ENCODE measurements around the gene NOB1. TPM values are rescaled to one million over a fixed set of nuclear protein-coding genes. Genes with fewer than 3 reads are reported as not detected.
A peak's percentile ranks its signal among the peaks of the same experiment; 100 is the strongest.

The NOB1 gene
- total and polyA plus RNA-seq, 9 of the 15 experiments (the other 6 are each of a cell fraction or from before 2014, with no cell fraction given): 42.4 to 148 (median 116) TPM

- TF ChIP-seq STAT6 (CRISPR knock-in tag; IDR thresholded peaks at IDR 0.05): no peak
- TF ChIP-seq FOXA1 (IDR thresholded peaks at IDR 0.05; ENCODE audit: borderline replicate concordance): no peak
- no peak for TF ChIP-seq ERF (CRISPR knock-in tag; IDR thresholded peaks at IDR 0.05)
- TF ChIP-seq ZNF507 (tag; conservative IDR thresholded peaks at IDR 0.05): no peak
- TF ChIP-seq CHCHD3 (CRISPR knock-in tag; IDR thresholded peaks at IDR 0.05): no peak
- TF ChIP-seq TFE3 (CRISPR knock-in tag; IDR thresholded peaks at IDR 0.05): no peak
- TF ChIP-seq RCOR1 (IDR thresholded peaks at IDR 0.05; ENCODE audit: borderline replicate concordance in 1 of 2, low read depth in 2 of 2, low read length in 2 of 2): no peak
- TF ChIP-seq ZBTB43 (CRISPR knock-in tag; IDR thresholded peaks at IDR 0.05): peak; percentile 68; the same call in 1 of the 2 replicates
- no peak for TF ChIP-seq POLR2B (IDR thresholded peaks at IDR 0.05; ENCODE audit: low read depth, partially characterized antibody)
- TF ChIP-seq TFAM (CRISPR knock-in tag; conservative IDR thresholded peaks at IDR 0.05): no peak
- TF ChIP-seq POLR2AphosphoS5 (IDR thresholded peaks at IDR 0.05; ENCODE audit: control insufficient read depth, insufficient read depth, low read depth, low read length): no peak
- TF ChIP-seq E4F1 (CRISPR knock-in tag; IDR thresholded peaks at IDR 0.05; ENCODE audit: borderline replicate concordance): no peak
- TF ChIP-seq KAT2B (IDR thresholded peaks at IDR 0.05; ENCODE audit: low read depth, low read length): no peak
- no peak for TF ChIP-seq NFXL1 (CRISPR knock-in tag; IDR thresholded peaks at IDR 0.05)
Measured at GRCh38 chr16:69725480-69726312, 29.0 kb downstream of the NOB1 start (continued).

Data from K562 (cell line).